Measurements from ENCODE around the gene EHBP1.
A peak's percentile ranks its signal among the peaks of the same experiment; 100 is the strongest.
"Not testable (repeated sequence)": the region's sequence is repeated elsewhere in the genome, so short reads cannot be mapped to it uniquely, and the experiment has no call there.

Gene EHBP1

DNA sequence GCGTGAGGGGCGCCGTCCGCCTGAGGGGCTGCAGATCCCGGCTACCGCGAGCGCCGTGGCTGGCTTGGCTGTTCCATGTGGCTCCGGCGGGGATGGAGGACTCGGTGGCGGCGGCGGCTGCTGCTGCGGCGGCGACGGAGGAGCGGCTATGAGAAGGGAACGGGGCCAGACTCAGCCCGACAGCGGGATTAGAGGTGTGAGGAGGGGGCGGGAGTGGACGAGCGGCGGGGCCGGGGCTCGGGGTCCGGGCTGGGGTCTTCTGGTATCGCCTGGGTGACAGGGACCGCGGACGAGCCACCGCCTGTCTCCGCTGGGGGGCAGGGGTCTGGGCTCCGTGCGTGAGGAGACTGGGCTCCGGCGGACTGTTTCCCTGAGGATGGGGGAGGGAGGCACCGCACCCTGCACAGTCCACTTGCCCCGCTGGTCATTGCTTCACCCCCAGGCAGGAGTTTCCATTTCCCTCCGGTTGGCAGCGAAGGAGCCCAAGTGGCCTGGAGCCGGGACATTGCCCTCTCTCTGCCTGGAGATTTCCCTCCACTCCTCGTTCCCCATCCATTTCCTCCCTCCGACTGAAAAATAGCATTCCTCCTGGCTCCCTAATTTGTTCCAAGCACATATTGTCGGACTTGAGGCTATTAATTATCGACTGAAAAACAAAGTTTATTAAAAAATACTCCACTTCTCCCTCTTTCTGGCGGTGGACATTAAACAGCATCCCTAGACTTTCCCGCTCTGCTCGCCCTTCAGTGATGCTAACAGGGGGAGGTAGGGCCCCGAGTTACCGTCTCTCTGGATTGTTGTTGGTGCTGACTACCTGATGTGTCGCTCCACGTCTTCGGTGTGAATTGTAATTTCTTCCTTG is 577 bp downstream of the EHBP1 start:
- peak; percentile 74 to 90 (median 88) for DNase-seq

DNA sequence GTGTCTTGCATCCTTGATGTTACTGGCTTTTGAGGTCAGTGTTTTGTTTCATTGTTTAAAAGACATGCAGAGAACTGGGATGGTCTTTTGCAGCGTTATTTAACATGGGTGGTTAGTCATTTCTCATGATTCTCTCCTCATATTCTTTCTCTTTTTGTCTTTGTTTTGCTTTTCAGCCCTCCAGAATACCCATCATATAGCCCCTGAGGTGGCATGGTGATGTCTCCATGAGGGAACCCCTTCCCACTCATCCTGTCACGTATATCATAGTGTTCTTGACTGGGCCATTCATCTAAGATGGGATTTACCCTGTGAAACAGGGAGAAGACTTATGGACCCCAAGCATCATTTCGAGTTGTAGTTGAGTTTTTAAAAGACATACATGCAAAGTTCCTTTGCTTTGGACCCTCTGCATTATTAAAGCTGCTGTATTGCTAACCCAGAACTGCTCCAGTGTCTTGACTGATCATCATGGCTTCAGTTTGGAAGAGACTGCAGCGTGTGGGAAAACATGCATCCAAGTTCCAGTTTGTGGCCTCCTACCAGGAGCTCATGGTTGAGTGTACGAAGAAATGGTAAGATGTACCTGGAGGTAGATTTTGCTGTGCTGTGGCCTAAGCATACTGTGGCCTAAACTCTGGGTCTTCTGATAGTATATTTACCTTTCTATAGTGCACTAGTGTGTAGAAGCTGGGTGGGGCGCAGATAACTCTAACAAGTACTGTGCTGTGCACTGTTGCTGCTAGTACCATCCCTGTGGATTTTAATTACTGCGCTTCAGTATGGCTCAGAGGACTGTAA is 1.4 kb downstream of the EHBP1 start:
- peak in 2 of 3 experiments; percentile 41 to 66 for DNase-seq

DNA sequence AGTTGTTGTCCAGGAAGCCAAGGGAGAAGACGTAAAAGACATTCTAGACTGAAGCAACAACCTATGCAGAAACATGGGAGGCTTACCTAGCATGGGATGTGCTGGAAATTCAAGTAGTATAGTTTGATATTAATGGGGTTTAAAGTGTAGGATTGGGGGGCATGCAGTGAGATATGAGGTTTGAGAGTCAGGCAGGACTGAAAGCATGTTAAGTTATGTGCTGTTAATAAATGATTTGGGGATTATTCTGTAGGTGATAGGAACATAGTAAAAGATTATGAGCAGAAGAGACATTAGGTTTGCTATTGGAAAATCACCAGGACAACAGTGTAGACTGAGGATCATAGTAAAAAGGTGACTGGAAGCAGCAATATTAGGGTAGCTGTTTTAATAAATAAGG is 3.2 kb downstream of the EHBP1 start:
- DNase-seq = no peak

GRCh38 chr2:62711832-62712494 is 6.5 kb downstream of the EHBP1 start:
- DNase-seq = no peak

GRCh38 chr2:62713196-62713595 is 7.7 kb downstream of the EHBP1 start:
- DNase-seq = not testable (repeated sequence)

DNA sequence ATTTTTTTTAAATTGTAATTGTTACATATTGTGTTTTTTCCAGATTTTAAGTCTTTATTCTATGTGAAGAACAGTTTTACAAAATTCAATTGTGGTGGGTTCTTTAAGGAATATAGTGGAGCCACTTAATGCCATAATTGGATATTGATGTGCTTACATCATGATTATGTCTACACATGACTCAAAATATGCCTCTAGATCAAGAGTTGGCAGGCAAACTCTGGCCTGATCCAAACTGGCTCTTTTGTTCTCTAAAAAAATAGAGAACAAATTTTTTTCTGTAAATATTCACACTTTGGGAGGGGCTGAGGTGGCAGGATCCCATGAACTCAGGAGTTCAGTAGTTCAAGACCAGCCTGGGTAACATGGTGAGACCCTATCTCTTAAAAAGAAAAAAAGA is 8.3 kb downstream of the EHBP1 start:
- DNase-seq = no peak

DNA sequence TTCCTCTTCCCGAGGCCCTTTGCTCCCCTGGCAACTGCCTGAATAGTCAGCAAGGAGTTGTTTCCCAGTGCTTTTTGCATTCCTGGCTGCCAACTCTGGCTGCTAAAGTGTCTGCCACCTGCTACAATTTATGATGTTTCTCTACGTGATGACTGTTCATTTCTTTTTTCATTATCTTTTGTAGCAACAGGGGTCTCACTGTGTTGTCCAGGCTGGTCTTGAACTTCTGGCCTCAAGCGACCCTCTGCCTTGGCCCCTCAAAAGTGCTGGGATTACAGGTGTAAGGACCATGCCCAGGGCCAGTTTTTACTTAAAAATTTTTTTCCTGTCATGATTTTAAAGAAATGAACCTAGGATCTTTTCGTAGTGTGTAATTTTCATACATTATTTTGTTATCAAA is 11.3 kb downstream of the EHBP1 start:
- no peak for DNase-seq

DNA sequence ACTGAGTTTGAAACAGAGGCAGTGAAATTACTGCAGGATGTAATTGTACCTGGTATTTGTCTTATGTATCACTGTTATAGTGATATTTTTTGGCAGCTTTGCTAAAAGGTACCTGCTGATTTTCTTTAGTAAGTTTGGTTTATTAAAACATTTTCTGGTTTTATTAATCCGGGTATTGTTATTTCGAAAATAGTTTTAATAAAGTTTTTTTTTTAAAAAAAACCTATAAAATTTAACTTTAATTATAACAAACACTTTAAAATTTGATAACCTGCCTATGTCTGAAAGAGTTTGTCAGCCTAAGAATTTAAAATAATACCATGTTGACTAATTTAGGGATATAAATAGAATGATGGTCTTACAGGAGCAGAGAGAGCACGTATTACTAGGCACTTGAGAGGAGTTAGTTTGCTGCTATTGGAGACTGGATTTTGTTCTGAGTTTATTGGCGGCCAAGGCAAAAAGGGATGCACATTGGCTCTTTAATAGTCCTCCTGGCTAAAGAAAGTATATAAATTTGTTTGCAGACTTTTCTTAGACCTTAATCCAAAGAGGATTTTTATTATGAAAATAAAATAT is 12.1 kb downstream of the EHBP1 start:
- DNase-seq = no peak

DNA sequence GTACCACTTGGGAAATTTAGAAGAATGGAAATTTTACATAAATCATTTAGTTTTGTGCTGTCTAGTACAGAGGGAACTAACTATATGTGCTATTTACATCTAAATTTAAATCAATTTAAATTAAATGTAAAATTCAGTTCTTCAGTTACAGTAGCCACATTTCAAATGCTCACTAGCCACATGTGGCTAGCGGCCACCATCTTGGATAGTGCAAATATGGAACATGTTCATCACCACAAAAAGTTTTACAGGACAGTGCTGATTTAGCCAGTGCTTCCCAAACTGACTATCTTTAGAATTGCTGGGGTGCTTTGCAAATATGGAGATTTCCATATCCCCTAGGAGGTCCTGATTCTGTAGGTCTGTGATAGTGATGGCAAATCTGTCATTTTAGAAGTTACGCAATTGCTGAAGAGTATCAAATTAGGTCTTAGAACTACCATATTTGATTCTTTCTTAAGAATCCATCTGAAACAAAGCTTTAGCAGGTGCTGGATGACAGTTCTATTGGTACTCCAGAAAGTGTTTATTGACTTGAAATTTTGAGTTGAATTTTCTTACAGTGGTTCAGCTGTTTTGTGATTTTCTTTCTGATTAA is 12.8 kb downstream of the EHBP1 start:
- no peak for DNase-seq

- DNase-seq = no peak
These were observed 14.2 kb downstream of the EHBP1 start for GRCh38 chr2:62719757-62720156.

- no peak for DNase-seq
These were observed 17.2 kb downstream of the EHBP1 start for GRCh38 chr2:62722679-62723078.

GRCh38 chr2:62723253-62723652 is 17.7 kb downstream of the EHBP1 start:
- DNase-seq = no peak

GRCh38 chr2:62724106-62724505 is 18.6 kb downstream of the EHBP1 start:
- DNase-seq = no peak

- no peak for DNase-seq
These were observed 19.6 kb downstream of the EHBP1 start for GRCh38 chr2:62724886-62725711.

DNA sequence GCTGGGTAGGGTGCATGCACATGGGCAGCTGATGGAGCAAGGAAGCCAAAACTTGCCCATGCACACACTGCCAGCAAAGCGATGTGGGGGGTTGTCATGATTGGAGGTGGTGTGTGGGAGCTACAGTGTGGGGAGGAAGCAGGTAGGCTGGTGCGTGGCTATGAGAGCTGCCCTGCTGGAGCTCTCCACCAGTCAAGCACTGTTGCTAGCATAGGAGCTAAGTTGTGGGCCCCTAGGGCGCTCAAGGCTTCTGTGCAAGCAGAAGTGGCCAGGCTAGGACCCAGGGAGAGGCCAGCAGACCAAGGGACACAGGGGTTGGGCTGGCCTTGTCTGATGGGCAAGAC is 20.2 kb downstream of the EHBP1 start:
- no peak for DNase-seq

DNA sequence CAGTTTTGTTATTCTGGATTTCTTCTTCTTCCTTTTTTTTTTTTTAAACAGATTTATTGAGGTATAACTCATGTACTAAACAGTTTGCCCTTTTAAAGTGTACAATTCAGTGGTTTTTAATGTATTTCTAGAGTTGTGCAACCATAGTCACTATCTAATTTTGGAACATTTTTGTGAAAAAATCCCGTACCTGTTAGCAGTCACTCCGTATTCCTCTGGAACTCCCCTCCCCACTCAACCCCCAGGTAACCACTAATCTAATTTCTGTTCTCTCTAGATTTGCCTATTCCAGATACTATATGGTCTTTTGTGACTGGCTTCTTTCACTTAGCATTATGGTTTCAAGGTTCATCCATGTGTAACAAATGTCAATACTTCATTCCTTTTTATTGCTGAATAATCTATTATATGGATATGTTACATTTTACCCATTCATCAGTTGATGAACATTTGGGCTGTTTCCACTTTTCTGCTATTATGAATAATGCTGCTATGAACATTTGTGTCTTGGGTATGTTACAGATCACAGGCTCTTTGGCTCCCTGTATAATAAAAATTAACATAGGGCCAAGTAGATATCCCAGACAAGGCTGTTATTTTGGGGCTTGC is 21.9 kb downstream of the EHBP1 start:
- no peak for DNase-seq

DNA sequence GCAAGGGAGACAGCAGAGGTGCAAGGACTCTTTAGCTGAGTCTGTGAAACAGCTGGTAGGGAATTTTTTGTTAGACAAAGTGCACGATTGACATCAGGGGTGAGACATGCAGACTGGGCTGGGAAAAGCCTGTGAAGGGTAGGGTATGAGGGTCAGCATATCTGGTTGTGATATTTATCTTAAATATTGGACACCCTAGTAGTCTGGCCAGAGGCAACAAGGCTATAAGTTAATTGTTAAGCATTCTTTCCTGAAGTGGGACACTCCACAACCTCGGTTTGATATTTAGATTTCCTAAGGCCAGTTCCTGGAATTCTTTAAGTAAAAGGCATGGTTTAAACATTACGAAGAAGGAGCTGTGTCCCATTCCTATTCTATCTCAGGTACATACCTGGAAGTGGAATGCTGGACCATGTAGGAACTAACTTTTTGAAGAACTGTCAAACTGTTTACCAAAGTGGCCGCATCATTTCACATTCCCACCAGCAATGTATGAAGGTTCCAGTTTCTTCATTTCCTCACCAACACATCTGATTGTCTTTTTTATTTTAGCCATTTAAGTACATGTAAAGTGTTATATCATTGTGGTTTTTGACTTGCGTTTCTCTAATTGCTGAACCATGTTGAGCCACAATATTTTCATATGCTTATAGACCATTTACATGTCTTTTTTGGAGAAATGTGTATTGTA is 22.5 kb downstream of the EHBP1 start:
- DNase-seq = no peak

DNA sequence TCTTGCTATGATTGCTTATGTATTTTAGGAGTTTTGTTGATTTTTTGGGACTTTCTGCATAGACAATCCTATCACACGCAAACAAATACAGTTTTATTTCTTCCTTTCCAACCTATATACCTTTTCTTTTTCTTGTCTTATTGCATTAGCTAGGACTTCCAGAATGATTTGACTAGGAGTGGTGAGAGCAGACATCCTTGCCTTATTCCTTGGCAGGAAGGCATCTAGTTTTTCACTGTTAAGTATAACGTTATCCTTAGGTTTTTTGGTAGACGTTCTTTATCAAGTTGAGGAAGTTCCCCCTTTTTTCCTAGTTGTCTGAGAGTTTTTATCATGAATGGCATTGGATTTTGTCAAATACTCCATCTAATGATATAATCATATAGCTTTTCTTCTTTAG is 25.8 kb downstream of the EHBP1 start:
- DNase-seq = no peak

DNA sequence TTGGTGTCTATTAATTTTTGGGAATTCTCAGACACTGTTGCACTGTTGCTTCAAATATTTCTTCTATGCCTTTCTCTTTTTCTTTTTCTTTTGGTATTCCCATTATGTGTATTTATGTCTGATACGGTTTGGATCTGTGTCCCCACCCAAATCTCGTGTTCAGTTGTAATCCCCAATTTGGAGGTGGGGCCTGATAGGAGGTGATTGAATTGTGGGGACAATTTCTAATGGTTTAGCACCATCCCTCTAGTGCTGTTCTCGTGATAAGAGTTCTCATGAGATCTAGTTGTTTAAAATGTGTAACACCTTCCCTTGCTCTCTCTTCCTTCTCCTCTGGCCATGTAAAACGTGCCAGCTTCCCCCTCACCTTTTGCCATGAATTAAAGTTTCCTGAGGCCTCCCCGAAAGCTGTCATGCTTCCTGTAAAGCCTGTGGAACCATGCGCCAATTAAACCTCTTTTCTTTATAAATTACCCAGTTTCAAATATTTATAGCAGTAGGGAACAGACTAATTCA is 26.8 kb downstream of the EHBP1 start:
- no peak for DNase-seq

- no peak for DNase-seq
These were observed 28.0 kb downstream of the EHBP1 start for GRCh38 chr2:62733546-62733945.
